ENCODE data around the gene ALK.

Gene ALK

DNA sequence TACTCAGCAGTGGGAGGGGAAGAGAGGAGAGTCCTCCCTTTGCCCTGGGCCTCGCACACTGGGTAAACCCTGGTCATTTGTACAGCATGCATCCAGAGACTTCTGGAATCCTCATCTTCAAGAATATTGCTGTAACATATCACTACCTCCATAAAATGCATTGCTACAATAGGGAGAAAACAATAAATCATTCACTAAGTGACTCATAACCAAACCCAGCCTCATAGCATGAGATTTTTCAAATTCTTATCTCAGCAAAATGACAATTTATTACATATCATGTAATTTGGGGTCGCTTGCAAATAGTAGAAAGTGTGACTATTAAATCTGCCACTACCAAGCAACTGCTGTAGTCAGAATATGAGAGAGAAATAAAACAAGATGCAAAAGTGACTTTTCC lies 189.4 kb downstream of the ALK start:
- intact Hi-C loops (cut with DNase I; ENCODE audit: low total_unique reads) = no loop called here
- TF ChIP-seq, protein P1, sequence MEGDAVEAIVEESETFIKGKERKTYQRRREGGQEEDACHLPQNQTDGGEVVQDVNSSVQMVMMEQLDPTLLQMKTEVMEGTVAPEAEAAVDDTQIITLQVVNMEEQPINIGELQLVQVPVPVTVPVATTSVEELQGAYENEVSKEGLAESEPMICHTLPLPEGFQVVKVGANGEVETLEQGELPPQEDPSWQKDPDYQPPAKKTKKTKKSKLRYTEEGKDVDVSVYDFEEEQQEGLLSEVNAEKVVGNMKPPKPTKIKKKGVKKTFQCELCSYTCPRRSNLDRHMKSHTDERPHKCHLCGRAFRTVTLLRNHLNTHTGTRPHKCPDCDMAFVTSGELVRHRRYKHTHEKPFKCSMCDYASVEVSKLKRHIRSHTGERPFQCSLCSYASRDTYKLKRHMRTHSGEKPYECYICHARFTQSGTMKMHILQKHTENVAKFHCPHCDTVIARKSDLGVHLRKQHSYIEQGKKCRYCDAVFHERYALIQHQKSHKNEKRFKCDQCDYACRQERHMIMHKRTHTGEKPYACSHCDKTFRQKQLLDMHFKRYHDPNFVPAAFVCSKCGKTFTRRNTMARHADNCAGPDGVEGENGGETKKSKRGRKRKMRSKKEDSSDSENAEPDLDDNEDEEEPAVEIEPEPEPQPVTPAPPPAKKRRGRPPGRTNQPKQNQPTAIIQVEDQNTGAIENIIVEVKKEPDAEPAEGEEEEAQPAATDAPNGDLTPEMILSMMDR (IDR thresholded peaks at IDR 0.05) = no peak
- Histone ChIP-seq H3K4me3 (no peak overlapping the region), H3K4me1 (no peaks in the 10 kb centered on the region), H3K27me3 (peaks cover 0 to 3% of the 10 kb centered on the region in 2 donors), H3K36me3 (no peaks in the 10 kb centered on the region), H3K9me3 (no peaks in the 10 kb centered on the region), H3K27ac (no peak overlapping the region)
- no peak for DNase-seq

DNA sequence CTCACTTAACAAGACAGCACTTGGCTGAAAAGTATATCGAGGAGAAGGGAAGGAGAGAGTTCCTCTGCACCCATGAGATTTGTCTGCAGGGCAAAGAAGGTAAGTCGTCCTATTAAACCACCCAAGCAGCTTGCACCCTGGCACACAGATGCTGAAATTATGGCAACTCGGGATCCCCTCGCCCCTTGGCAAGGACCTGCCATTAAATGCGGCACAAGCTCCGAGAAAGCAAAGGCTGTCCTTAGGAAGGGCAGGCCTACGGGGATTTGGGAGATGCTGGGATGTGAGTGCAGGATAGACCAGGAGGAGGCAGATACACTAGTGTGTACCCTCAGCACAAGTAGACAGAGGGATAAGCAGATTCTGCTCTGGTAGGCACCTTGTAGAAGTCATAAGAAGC lies 191.5 kb downstream of the ALK start:
- Histone ChIP-seq H3K27ac (no peak overlapping the region), H3K27me3 (peaks cover 0 to 3% of the 10 kb centered on the region in 2 donors), H3K9me3 (no peaks in the 10 kb centered on the region), H3K4me1 (no peaks in the 10 kb centered on the region), H3K36me3 (no peaks in the 10 kb centered on the region), H3K4me3 (no peak overlapping the region)
- DNase-seq = no peak
- TF ChIP-seq, protein P1 (IDR thresholded peaks at IDR 0.05) = no peak
- intact Hi-C loops (cut with DNase I; ENCODE audit: low total_unique reads) = no loop called here

DNA sequence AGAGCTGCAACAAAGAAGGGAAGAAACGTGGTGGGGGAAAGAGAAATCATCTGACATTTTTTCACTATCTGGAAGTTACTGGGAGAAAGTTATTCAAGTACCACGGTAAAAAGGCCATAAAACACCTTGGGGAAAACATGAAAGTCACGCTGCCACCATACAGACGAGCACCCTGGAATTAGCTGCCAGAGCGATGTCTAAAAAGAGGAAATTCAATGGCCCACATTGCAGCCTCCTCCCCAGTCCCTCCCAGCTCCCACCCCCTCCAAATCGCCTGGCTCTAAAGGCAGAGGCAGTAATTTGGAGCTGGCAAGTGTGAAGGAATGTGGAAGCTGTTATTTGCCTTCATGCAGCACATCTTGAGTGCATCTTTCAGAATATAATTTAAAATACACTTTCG lies 192.0 kb downstream of the ALK start:
- Histone ChIP-seq H3K4me3 (no peak overlapping the region), H3K9me3 (no peaks in the 10 kb centered on the region), H3K27me3 (peaks cover 0 to 3% of the 10 kb centered on the region in 2 donors), H3K4me1 (no peaks in the 10 kb centered on the region), H3K27ac (no peak overlapping the region), H3K36me3 (no peaks in the 10 kb centered on the region)
- TF ChIP-seq, protein P1 (IDR thresholded peaks at IDR 0.05) = no peak
- intact Hi-C loops (cut with DNase I; ENCODE audit: low total_unique reads) = no loop called here
- no peak for DNase-seq

DNA sequence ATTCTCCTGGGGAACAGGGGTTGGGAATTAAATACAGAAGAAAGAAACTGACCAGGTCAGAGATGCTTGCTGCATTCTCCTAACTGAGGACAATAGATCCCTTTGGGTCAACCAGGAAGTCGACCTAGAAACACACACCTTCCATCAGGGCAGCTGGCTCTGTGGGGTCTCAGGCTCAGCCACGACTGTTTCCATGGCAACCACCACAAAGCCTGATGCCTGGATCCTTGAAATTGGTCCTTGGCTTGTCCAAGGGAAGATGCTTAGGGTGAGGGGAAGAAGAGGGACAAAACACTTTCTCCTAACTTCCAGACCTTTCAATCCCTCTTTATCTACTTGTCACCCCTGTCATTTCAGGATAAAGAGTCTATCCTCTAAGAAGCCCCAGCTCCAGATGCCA lies 194.4 kb downstream of the ALK start:
- no peaks in the 10 kb centered on the region for H3K4me1 ChIP-seq
- intact Hi-C loops (cut with DNase I; ENCODE audit: low total_unique reads) = no loop called here
- no peak for DNase-seq
- H3K27ac ChIP-seq = no peak overlapping the region
- no peaks in the 10 kb centered on the region for H3K9me3 ChIP-seq
- TF ChIP-seq, protein P1 (IDR thresholded peaks at IDR 0.05) = no peak
- H3K36me3 ChIP-seq = no peaks in the 10 kb centered on the region
- peaks cover 0 to 3% of the 10 kb centered on the region in 2 donors for H3K27me3 ChIP-seq
- H3K4me3 ChIP-seq = no peak overlapping the region

DNA sequence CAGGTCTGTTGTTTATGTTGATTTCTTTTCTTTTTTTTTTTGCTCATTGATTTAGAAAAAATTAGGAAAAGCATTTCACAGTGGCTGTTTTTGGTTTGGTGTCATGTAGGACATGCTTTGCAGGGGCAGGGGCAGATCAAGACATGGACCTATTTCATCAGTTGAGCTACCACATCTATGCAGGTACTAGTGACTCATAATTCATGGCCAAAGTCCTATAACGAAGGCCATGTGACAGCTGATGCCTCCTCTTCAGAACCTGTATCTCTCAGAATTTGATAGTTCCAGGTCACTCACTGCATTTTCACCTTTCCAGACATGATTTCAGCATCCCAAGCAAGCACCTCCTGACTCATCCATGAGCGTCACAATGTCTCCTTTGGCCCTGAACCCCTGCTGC lies 195.8 kb downstream of the ALK start:
- H3K4me1 ChIP-seq = no peaks in the 10 kb centered on the region
- H3K9me3 ChIP-seq = no peaks in the 10 kb centered on the region
- TF ChIP-seq, protein P1 (IDR thresholded peaks at IDR 0.05) = no peak
- intact Hi-C loops (cut with DNase I; ENCODE audit: low total_unique reads) = no loop called here
- H3K4me3 ChIP-seq = no peak overlapping the region
- H3K27me3 ChIP-seq = peaks cover 0 to 3% of the 10 kb centered on the region in 2 donors
- no peak overlapping the region for H3K27ac ChIP-seq
- no peak for DNase-seq
- no peaks in the 10 kb centered on the region for H3K36me3 ChIP-seq

DNA sequence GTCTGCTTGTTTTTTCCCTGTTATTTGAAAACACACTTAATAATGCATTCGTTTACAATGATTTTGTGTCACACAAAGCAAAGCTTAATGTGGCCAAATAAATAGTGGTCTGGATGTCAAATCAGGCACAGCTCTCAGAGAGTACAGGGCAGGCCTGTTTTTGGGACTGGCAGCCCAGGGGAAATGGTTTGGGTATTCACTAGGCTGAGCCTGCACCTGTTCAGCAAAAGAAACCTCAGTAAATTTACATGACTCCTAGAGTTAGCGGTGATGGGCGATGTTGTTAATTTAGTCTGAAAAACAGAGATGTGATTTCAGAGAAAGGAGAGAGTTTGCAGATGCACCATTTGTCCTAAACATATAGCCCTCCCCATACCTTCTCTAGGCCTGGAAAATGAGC lies 197.1 kb downstream of the ALK start:
- no peaks in the 10 kb centered on the region for H3K36me3 ChIP-seq
- TF ChIP-seq, protein P1 (IDR thresholded peaks at IDR 0.05) = no peak
- H3K4me3 ChIP-seq = no peak overlapping the region
- H3K9me3 ChIP-seq = no peaks in the 10 kb centered on the region
- intact Hi-C loops (cut with DNase I; ENCODE audit: low total_unique reads) = no loop called here
- H3K4me1 ChIP-seq = no peaks in the 10 kb centered on the region
- no peak for DNase-seq
- H3K27me3 ChIP-seq = peaks cover 0 to 3% of the 10 kb centered on the region in 2 donors
- H3K27ac ChIP-seq = no peak overlapping the region

All from tibial artery (tissue), 4 donors.